B cell (primary cell): ENCODE measurements around the gene NRXN2. TPM values are rescaled to one million over a fixed set of nuclear protein-coding genes. Genes with fewer than 3 reads are reported as not detected.
"Not testable (repeated sequence)": the region's sequence is repeated elsewhere in the genome, so short reads cannot be mapped to it uniquely, and the experiment has no call there.

Experiments used
- ATAC-seq: fragments of 200-7000 bp; cut with Tn5 transposase; one replicate; pipeline ENCODE4 v1.10.0; 2021; ENCODE audit warnings: low read depth, mild to moderate bottlenecking, moderate number of reproducible peaks, moderate library complexity
- CTCF ChIA-PET: fragments of 350-600 bp; sonication (Branson Sonifier 250); formaldehyde crosslinking; loops from one replicate; lab custom pipeline; 2021; ENCODE audit warnings: antibody characterized with exemption, inconsistent platforms; lab: Charles Lee
- POLR2A ChIA-PET: fragments of 350-600 bp; sonication (Branson Sonifier 250); formaldehyde crosslinking; loops from one replicate; lab custom pipeline; 2021; ENCODE audit warnings: antibody characterized with exemption; lab: Charles Lee
- DNase-seq: peaks from one replicate; pipeline ENCODE4 v3.0.0; 2013
- H2AFZ ChIP-seq: 2 replicates; pipeline ENCODE4 v1.6.1; 2012; ENCODE audit warnings: mild to moderate bottlenecking, low read depth, low read length; ENCODE audit not compliant: insufficient read depth, poor library complexity, severe bottlenecking
- H3K27ac ChIP-seq, 2 donors: 1 replicate in 1 of 2; 2 replicates in 1 of 2; pipeline ENCODE4 v1.5.1; 2012 to 2013; ENCODE audit warnings: low read length in 2 of 2, mild to moderate bottlenecking in 2 of 2, moderate library complexity in 1 of 2
- H3K27me3 ChIP-seq, 4 experiments: fragments of 200-600 bp in 1 of 4; sonication (generic) in 1 of 4; replicated peaks in 1 of 4; 1 replicate in 2 of 4; 2 replicates in 2 of 4; pipeline versions ENCODE4 v1.6.1 to v1.7.0; 2013 to 2016; ENCODE audit warnings: low read length in 3 of 4, mild to moderate bottlenecking in 2 of 4, mixed read lengths in 1 of 4, moderate library complexity in 1 of 4; ENCODE audit not compliant: insufficient read depth in 4 of 4, control insufficient read depth in 3 of 4; ENCODE audit errors: control extremely low read depth in 1 of 4
- H3K36me3 ChIP-seq, 2 experiments: replicated peaks in 1 of 2; 1 replicate in 1 of 2; 2 replicates in 1 of 2; pipeline versions ENCODE4 v1.6.1 to v1.7.1; 2013; ENCODE audit warnings: low read length in 1 of 2; ENCODE audit not compliant: insufficient read depth in 2 of 2, control insufficient read depth in 1 of 2; ENCODE audit errors: control extremely low read depth in 1 of 2, extremely low read depth in 1 of 2
- H3K4me1 ChIP-seq, 2 donors: fragments of 200-600 bp in 1 of 2; sonication (generic) in 1 of 2; 1 replicate in 1 of 2; 2 replicates in 1 of 2; pipeline versions ENCODE4 v1.5.1 to v1.6.1; 2013 to 2017; ENCODE audit warnings: low read length in 2 of 2; ENCODE audit not compliant: control insufficient read depth in 2 of 2, insufficient read depth in 2 of 2
- H3K4me2 ChIP-seq: replicated peaks from 2 replicates; pipeline ENCODE3; 2012; ENCODE audit warnings: mild to moderate bottlenecking, low read depth, low read length; ENCODE audit not compliant: poor library complexity, severe bottlenecking
- H3K4me3 ChIP-seq, 5 experiments: fragments of 200-600 bp in 1 of 5; sonication (generic) in 1 of 5; 1 replicate in 3 of 5; 2 replicates in 2 of 5; pipeline versions ENCODE4 v1.5.1 to v1.7.0; 2011 to 2016; ENCODE audit warnings: low read length in 4 of 5, mild to moderate bottlenecking in 4 of 5, low read depth in 2 of 5, control low read depth in 1 of 5, moderate library complexity in 1 of 5; ENCODE audit not compliant: insufficient read depth in 1 of 5; ENCODE audit errors: control extremely low read depth in 1 of 5, extremely low read depth in 1 of 5
- H3K79me2 ChIP-seq: fragments of 200-600 bp; sonication (generic); one replicate; pipeline ENCODE4 v1.6.0; 2016; ENCODE audit warnings: low read length; ENCODE audit not compliant: control insufficient read depth, insufficient read depth
- H3K9ac ChIP-seq: fragments of 200-600 bp; sonication (generic); 2 replicates; pipeline ENCODE4 v1.6.1; 2017; ENCODE audit warnings: mild to moderate bottlenecking, low read length, moderate library complexity
- H3K9me3 ChIP-seq, 3 donors: one replicate each; pipeline versions ENCODE4 v1.6.1 to v1.7.1; 2013; ENCODE audit warnings: low read length in 2 of 3; ENCODE audit not compliant: control insufficient read depth in 2 of 3, insufficient read depth in 1 of 3; ENCODE audit errors: control extremely low read depth in 1 of 3
- H4K20me1 ChIP-seq: 2 replicates; pipeline ENCODE4 v1.6.0; 2012; ENCODE audit warnings: mild to moderate bottlenecking, low read length; ENCODE audit not compliant: insufficient read depth, control insufficient read depth, poor library complexity, severe bottlenecking
- H3K27ac Mint-ChIP-seq: one replicate; pipeline ENCODE4 v1.8.0; 2021; ENCODE audit warnings: mixed read lengths
- H3K27me3 Mint-ChIP-seq: one replicate; pipeline ENCODE4 v1.8.0; 2021; ENCODE audit warnings: mixed read lengths
- H3K4me1 Mint-ChIP-seq: one replicate; pipeline ENCODE4 v1.8.0; 2021; ENCODE audit warnings: mixed read lengths
- H3K4me3 Mint-ChIP-seq: one replicate; pipeline ENCODE4 v1.8.0; 2021; ENCODE audit warnings: mixed read lengths
- H3K9me3 Mint-ChIP-seq: one replicate; pipeline ENCODE4 v1.8.0; 2022; ENCODE audit warnings: mixed read lengths; ENCODE audit not compliant: insufficient read depth
- CTCF ChIP-seq: fragments of 200-600 bp; IDR thresholded peaks from one replicate; pipeline ENCODE4 v1.8.0; 2022; ENCODE audit warnings: antibody characterized with exemption, mild to moderate bottlenecking
- EZH2 ChIP-seq: IDR thresholded peaks from 2 replicates; pipeline ENCODE4 v1.6.1; 2012; ENCODE audit warnings: borderline replicate concordance, low read depth, mild to moderate bottlenecking, moderate library complexity, low read length; ENCODE audit not compliant: insufficient read depth, poor library complexity, severe bottlenecking
- WGBS: methylation state at CpG from one replicate; pipeline ENCODE4 v1.1.5; 2013; ENCODE audit warnings: missing lambda C conversion rate; ENCODE audit not compliant: insufficient coverage; 5-methylcytosine and 5-hydroxymethylcytosine counted together
- intact Hi-C: fragments of 100-400 bp; cut with micrococcal nuclease; formaldehyde crosslinking; loops from one replicate; pipeline ENCODE4 v1.10.0; 2022
- polyA plus RNA-seq: library from polyadenylated mRNA; depleted of rRNA; stranded (reverse); fragments of >200 nt; gene quantifications from 2 replicates; pipeline ENCODE4 v1.2.3, GENCODE V29; 2012
- total RNA-seq, 2 donors: library from RNA; stranded (reverse); fragments of 120-200 nt in 1 of 2; gene quantifications; 1 replicate in 1 of 2; 2 replicates in 1 of 2; pipeline versions ENCODE4 v1.2.3 to v1.2.4, GENCODE V29; 2013 to 2022

The NRXN2 gene
- total and polyA plus RNA-seq, 2 donors (not counting 1 experiment from before 2014, with no cell fraction given), result 0.01 to 0.52 TPM

DNA sequence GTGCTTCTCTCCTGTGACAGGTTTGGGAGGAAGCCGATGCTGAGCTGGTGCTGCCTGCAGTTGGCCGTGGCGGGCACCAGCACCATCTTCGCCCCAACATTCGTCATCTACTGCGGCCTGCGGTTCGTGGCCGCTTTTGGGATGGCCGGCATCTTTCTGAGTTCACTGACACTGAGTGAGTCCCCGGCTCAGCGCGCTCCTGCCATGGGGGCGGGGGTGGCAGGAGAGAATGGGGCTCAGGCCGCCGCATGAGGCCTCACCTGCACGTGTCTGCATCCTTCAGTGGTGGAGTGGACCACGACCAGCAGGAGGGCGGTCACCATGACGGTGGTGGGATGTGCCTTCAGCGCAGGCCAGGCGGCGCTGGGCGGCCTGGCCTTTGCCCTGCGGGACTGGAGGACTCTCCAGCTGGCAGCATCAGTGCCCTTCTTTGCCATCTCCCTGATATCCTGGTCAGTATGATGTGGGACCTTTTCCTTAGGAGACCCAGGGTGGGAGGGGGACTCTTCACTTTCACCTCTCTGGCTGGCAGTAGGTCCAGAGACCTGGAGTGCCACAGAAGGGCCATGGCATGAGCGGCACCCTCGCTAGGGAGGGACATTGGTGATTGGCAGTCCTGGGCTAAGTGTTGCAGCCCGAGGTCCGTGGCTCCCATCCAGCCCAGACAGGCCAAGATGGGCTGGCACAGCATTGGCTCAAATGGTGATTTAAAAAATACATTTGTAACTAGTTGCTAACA lies 160.8 kb downstream of the NRXN2 start:
- no peak overlapping the region for H3K27ac Mint-ChIP-seq
- Histone ChIP-seq H3K36me3 (no peaks in the 10 kb centered on the region), H3K9ac (no peak overlapping the region), H4K20me1 (no peaks in the 10 kb centered on the region), H3K4me1 (peaks cover 0 to 4% of the 10 kb centered on the region in 2 donors), H3K27me3 (no peaks in the 10 kb centered on the region), H3K9me3 (no peaks in the 10 kb centered on the region), H3K4me3 (no peak overlapping the region), H3K4me2 (no peak overlapping the region), H3K27ac (no peak overlapping the region), H3K79me2 (no peaks in the 10 kb centered on the region), H2AFZ (no peak overlapping the region)
- no peaks in the 10 kb centered on the region for H3K9me3 Mint-ChIP-seq
- H3K4me3 Mint-ChIP-seq, result no peak overlapping the region
- ATAC-seq (no peak), DNase-seq (no peak)
- H3K4me1 Mint-ChIP-seq, result no peaks in the 10 kb centered on the region
- H3K27me3 Mint-ChIP-seq, result peaks cover 8% of the 10 kb centered on the region
- intact Hi-C loops, result no loop called here
- TF ChIP-seq CTCF (no peak), EZH2 (no peak)
- CTCF ChIA-PET, result no interaction called here
- POLR2A ChIA-PET, result no interaction called here
- 98% methylated on average over 27 of the region's 29 CpGs for WGBS

DNA sequence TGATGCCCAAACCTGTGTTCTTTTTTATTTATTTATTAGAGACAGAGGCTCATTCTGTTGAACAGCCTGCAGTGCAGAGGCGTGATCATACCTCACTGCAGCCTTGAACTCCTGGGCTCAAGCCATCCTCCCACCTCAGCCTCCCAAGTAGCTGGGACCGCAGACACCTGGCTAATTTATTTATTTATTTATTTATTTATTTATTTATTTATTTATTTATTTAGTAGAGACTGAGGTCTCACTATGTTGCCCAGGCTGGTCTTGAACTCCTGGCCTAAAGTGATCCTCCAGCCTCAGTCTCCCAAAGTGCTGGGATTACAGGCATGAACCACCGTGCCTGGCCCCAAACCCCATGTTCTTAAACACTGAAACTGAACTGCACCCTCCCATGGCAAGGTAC lies 161.6 kb downstream of the NRXN2 start:
- H3K4me2 ChIP-seq, intact Hi-C loops: not testable (repeated sequence)

More for the DNA sequence above, 161.6 kb downstream of the NRXN2 start:
- H3K27me3 ChIP-seq, H3K4me3 ChIP-seq, H3K27ac Mint-ChIP-seq, H3K9me3 ChIP-seq, H3K4me3 Mint-ChIP-seq, ATAC-seq, H3K4me1 ChIP-seq, DNase-seq, H3K36me3 ChIP-seq, H4K20me1 ChIP-seq, H3K4me1 Mint-ChIP-seq, H3K9me3 Mint-ChIP-seq, CTCF ChIA-PET, H3K9ac ChIP-seq, H3K27ac ChIP-seq, H3K79me2 ChIP-seq, H2AFZ ChIP-seq, POLR2A ChIA-PET: not testable (repeated sequence)
- H3K27me3 Mint-ChIP-seq, result peaks cover 11% of the 10 kb centered on the region
- 90% methylated on average over 2 of the region's 3 CpGs for WGBS
